Measurements from ENCODE around the gene GPC5.

GPC5 gene

DNA sequence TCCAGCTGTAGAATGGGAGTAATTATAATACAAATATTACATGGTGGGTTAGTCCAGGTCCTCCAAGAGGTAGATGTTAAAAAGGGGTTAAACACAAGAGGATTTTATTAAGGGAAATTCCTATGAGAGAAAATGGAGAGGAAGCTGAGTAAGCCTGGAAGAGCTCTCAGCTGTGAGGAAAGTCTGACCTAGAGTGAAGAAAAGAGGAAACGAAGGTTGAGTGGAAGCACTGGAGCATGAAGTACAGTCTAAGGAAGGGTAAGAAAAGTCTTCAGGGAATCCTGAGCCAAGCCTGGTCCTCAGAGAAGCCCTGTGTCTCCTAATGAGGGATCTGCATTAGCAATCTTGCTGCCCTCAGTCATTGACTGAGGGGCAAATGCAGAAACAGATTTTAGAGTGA, 506.2 kb downstream of the GPC5 start:
- TF ChIP-seq FOXP2 (optimal IDR thresholded peaks at IDR 0.05; ENCODE audit: borderline replicate concordance, extremely low read depth, extremely low read length, insufficient read depth) (no peak), TAF1 (IDR thresholded peaks at IDR 0.05; ENCODE audit: borderline replicate concordance, insufficient read depth, low read length) (no peak), SIN3A (IDR thresholded peaks at IDR 0.05; ENCODE audit: borderline replicate concordance, insufficient read depth, low read length) (no peak), POLR2AphosphoS5 (IDR thresholded peaks at IDR 0.05; ENCODE audit: low read depth, low read length) (no peak)
- TF ChIP-seq, protein P1, sequence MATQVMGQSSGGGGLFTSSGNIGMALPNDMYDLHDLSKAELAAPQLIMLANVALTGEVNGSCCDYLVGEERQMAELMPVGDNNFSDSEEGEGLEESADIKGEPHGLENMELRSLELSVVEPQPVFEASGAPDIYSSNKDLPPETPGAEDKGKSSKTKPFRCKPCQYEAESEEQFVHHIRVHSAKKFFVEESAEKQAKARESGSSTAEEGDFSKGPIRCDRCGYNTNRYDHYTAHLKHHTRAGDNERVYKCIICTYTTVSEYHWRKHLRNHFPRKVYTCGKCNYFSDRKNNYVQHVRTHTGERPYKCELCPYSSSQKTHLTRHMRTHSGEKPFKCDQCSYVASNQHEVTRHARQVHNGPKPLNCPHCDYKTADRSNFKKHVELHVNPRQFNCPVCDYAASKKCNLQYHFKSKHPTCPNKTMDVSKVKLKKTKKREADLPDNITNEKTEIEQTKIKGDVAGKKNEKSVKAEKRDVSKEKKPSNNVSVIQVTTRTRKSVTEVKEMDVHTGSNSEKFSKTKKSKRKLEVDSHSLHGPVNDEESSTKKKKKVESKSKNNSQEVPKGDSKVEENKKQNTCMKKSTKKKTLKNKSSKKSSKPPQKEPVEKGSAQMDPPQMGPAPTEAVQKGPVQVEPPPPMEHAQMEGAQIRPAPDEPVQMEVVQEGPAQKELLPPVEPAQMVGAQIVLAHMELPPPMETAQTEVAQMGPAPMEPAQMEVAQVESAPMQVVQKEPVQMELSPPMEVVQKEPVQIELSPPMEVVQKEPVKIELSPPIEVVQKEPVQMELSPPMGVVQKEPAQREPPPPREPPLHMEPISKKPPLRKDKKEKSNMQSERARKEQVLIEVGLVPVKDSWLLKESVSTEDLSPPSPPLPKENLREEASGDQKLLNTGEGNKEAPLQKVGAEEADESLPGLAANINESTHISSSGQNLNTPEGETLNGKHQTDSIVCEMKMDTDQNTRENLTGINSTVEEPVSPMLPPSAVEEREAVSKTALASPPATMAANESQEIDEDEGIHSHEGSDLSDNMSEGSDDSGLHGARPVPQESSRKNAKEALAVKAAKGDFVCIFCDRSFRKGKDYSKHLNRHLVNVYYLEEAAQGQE (IDR thresholded peaks at IDR 0.05; ENCODE audit: insufficient read depth in 1 of 2, low read depth in 2 of 2, low read length in 2 of 2): no peak

DNA sequence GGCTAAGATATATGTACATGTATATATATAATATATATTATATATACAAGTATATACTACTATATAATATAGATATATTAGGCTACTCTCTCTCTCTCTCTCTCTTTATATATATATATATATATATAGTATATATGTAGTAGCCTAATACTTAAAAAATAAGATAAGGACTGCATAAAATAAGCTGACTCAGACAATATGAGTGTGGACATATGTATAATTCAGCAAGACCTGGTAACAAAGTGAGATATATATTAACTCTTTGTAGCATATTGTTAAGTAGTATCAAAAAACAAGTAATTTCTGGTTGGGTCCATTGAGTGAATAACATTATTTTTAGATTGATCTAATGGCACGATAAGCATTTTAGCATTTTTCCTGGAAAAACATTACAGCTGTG, 509.0 kb downstream of the GPC5 start:
- no peak for TF ChIP-seq POLR2AphosphoS5 (IDR thresholded peaks at IDR 0.05; ENCODE audit: low read depth, low read length)

DNA sequence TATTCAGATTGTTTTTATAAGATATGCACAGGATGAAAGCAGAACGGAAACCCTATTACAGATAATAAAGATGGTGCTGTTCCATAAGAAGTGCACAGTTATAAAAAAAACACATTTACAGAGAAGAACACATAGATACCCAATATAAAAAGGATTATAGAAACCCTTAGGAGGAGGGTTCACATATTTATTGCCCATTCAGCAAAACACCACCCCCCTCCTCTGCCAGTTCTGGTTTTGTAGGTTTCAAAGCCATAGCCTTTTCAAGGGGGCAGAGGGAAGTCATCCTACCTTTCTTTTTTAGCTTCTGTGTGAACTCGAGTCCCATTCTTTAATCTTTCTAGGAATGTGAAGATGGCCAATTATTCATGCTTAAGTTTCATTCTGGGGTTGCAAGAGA, 511.2 kb downstream of the GPC5 start:
- no peak for TF ChIP-seq TAF1 (IDR thresholded peaks at IDR 0.05; ENCODE audit: borderline replicate concordance, insufficient read depth, low read length)
- TF ChIP-seq POLR2AphosphoS5 (IDR thresholded peaks at IDR 0.05; ENCODE audit: low read depth, low read length): no peak
- no peak for TF ChIP-seq FOXP2 (optimal IDR thresholded peaks at IDR 0.05; ENCODE audit: borderline replicate concordance, extremely low read depth, extremely low read length, insufficient read depth)
- TF ChIP-seq, protein P1 (IDR thresholded peaks at IDR 0.05; ENCODE audit: insufficient read depth in 1 of 2, low read depth in 2 of 2, low read length in 2 of 2): no peak
- TF ChIP-seq SIN3A (IDR thresholded peaks at IDR 0.05; ENCODE audit: borderline replicate concordance, insufficient read depth, low read length): no peak

DNA sequence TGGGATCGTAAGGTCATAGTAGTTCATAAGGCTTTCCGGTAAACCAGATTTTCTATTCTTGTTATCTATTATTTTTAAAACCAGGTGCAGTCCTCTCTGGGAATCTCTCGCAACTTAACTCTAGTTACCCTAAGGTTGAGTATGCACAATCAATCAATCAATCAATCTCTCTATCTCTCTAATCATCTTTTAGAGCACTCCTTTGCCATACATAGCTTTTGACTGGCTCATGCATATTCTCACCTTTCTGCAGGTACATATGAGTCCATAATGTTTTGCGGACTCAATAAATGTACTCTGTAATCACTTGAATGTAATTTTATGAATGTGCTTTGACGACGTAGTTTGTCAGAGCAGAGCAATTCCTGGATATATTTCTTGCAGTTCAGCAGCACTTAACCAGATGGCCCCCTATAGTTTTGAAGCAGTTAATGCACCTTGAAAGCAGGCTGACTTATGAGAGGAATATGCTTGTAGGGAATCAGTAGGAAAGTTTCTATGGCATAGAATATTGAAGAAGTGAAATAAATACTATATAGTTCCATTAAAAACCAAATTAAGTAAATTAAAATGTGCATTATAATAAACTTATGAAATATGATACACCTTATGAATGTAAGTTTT, 524.7 kb downstream of the GPC5 start:
- TF ChIP-seq FOXP2 (optimal IDR thresholded peaks at IDR 0.05; ENCODE audit: borderline replicate concordance, extremely low read depth, extremely low read length, insufficient read depth) (no peak), POLR2AphosphoS5 (IDR thresholded peaks at IDR 0.05; ENCODE audit: low read depth, low read length) (no peak), TAF1 (IDR thresholded peaks at IDR 0.05; ENCODE audit: borderline replicate concordance, insufficient read depth, low read length) (no peak), SIN3A (IDR thresholded peaks at IDR 0.05; ENCODE audit: borderline replicate concordance, insufficient read depth, low read length) (no peak)
- TF ChIP-seq, protein P1 (IDR thresholded peaks at IDR 0.05; ENCODE audit: insufficient read depth in 1 of 2, low read depth in 2 of 2, low read length in 2 of 2): no peak

DNA sequence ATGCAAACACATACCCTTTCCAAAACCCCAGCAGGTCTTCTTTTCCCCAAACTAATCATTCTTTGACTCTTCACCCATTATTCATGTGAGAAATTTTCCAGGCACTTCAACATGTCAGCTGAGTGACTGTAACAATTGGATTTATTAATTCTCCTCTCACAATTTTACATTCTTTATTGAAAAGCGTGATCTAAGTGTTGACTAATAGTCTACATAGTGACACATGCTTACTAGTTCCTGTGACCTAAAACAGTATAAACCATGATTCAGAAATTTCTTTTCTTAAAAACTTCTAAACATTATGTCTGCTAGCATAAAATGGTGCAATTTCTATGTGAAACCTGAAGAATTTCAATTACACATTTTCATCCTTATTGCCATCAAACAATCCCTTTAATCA, 532.3 kb downstream of the GPC5 start:
- TF ChIP-seq POLR2AphosphoS5 (IDR thresholded peaks at IDR 0.05; ENCODE audit: low read depth, low read length) (no peak), TAF1 (IDR thresholded peaks at IDR 0.05; ENCODE audit: borderline replicate concordance, insufficient read depth, low read length) (no peak), SIN3A (IDR thresholded peaks at IDR 0.05; ENCODE audit: borderline replicate concordance, insufficient read depth, low read length) (no peak), FOXP2 (optimal IDR thresholded peaks at IDR 0.05; ENCODE audit: borderline replicate concordance, extremely low read depth, extremely low read length, insufficient read depth) (no peak)
- TF ChIP-seq, protein P1 (IDR thresholded peaks at IDR 0.05; ENCODE audit: insufficient read depth in 1 of 2, low read depth in 2 of 2, low read length in 2 of 2): no peak

Measured in PFSK-1 (cell line).